ENCODE measurements around the gene GTSE1.

Gene GTSE1

GRCh38 chr22:46251816-46252380, 44.8 kb upstream of the GTSE1 start:
- H3K4me3 ChIP-seq (ENCODE audit: insufficient read depth, low read length, poor library complexity, severe bottlenecking): no peak overlapping the region

GRCh38 chr22:46256358-46256958, 40.2 kb upstream of the GTSE1 start:
- Histone ChIP-seq H3K9me3 (ENCODE audit: insufficient read depth, low read length) (no peaks in the 10 kb centered on the region), H3K36me3 (ENCODE audit: low read length) (no peaks in the 10 kb centered on the region), H3F3A (ENCODE audit: insufficient read depth) (0 out of 2 replicates have a peak, but pooled peaks cover 10% of the 10 kb centered on the region), H3K4me2 (ENCODE audit: low read depth, low read length, poor library complexity, severe bottlenecking) (no peak overlapping the region), H3K27ac (ENCODE audit: low read depth, low read length) (no peak overlapping the region), H3K9ac (ENCODE audit: low read length) (no peak overlapping the region), H3K79me2 (ENCODE audit: insufficient read depth, low read length) (no peaks in the 10 kb centered on the region), H3K4me3 (ENCODE audit: insufficient read depth, low read length, poor library complexity, severe bottlenecking) (no peak overlapping the region), H2AFZ (ENCODE audit: low read depth, low read length, severe bottlenecking) (no peak overlapping the region), H3K27me3 (ENCODE audit: low read length) (no peaks in the 10 kb centered on the region), H4K20me1 (ENCODE audit: low read depth, low read length) (no peaks in the 10 kb centered on the region), H3K9me2 (replicated peaks; ENCODE audit: insufficient read depth, low read length) (no peaks in the 10 kb centered on the region)
- TF ChIP-seq CTCF (IDR thresholded peaks at IDR 0.05; ENCODE audit: insufficient read depth, low read length, poor library complexity, severe bottlenecking) (no peak), EZH2phosphoT487 (conservative IDR thresholded peaks at IDR 0.05; ENCODE audit: low read length) (no peak)

More at GRCh38 chr22:46251816-46252380, 44.8 kb upstream of the GTSE1 start:
- H3F3A ChIP-seq (ENCODE audit: insufficient read depth): 0 out of 2 replicates have a peak, but pooled peaks cover 10% of the 10 kb centered on the region
- H3K9ac ChIP-seq (ENCODE audit: low read length): no peak overlapping the region
- no peaks in the 10 kb centered on the region for H3K27me3 ChIP-seq (ENCODE audit: low read length)
- H3K27ac ChIP-seq (ENCODE audit: low read depth, low read length): no peak overlapping the region
- H2AFZ ChIP-seq (ENCODE audit: low read depth, low read length, severe bottlenecking): no peak overlapping the region
- no peak for TF ChIP-seq EZH2phosphoT487 (conservative IDR thresholded peaks at IDR 0.05; ENCODE audit: low read length)
- TF ChIP-seq CTCF (IDR thresholded peaks at IDR 0.05; ENCODE audit: insufficient read depth, low read length, poor library complexity, severe bottlenecking): no peak
- no peaks in the 10 kb centered on the region for H3K36me3 ChIP-seq (ENCODE audit: low read length)
- no peaks in the 10 kb centered on the region for H3K9me3 ChIP-seq (ENCODE audit: insufficient read depth, low read length)
- no peaks in the 10 kb centered on the region for H4K20me1 ChIP-seq (ENCODE audit: low read depth, low read length)
- no peaks in the 10 kb centered on the region; the same call in 1 of the 2 replicates for H3K79me2 ChIP-seq (ENCODE audit: insufficient read depth, low read length)
- H3K4me2 ChIP-seq (ENCODE audit: low read depth, low read length, poor library complexity, severe bottlenecking): peak overlapping the region; percentile 2
- no peaks in the 10 kb centered on the region for H3K9me2 ChIP-seq (replicated peaks; ENCODE audit: insufficient read depth, low read length)

- Histone ChIP-seq H3K27me3 (ENCODE audit: low read length) (no peaks in the 10 kb centered on the region), H3F3A (ENCODE audit: insufficient read depth) (no peaks in the 10 kb centered on the region), H3K4me2 (ENCODE audit: low read depth, low read length, poor library complexity, severe bottlenecking) (no peak overlapping the region), H2AFZ (ENCODE audit: low read depth, low read length, severe bottlenecking) (no peak overlapping the region), H3K79me2 (ENCODE audit: insufficient read depth, low read length) (no peaks in the 10 kb centered on the region), H3K9ac (ENCODE audit: low read length) (no peak overlapping the region), H3K9me3 (ENCODE audit: insufficient read depth, low read length) (no peaks in the 10 kb centered on the region), H3K27ac (ENCODE audit: low read depth, low read length) (no peak overlapping the region), H3K36me3 (ENCODE audit: low read length) (no peaks in the 10 kb centered on the region), H4K20me1 (ENCODE audit: low read depth, low read length) (no peaks in the 10 kb centered on the region), H3K9me2 (replicated peaks; ENCODE audit: insufficient read depth, low read length) (no peaks in the 10 kb centered on the region), H3K4me3 (ENCODE audit: insufficient read depth, low read length, poor library complexity, severe bottlenecking) (no peak overlapping the region)
- TF ChIP-seq EZH2phosphoT487 (conservative IDR thresholded peaks at IDR 0.05; ENCODE audit: low read length) (no peak), CTCF (IDR thresholded peaks at IDR 0.05; ENCODE audit: insufficient read depth, low read length, poor library complexity, severe bottlenecking) (no peak)
Measured at GRCh38 chr22:46259374-46259773, 37.3 kb upstream of the GTSE1 start.

Measured in SU-DHL-6 (cell line).